Gastrocnemius medialis (tissue), 4 donors: ENCODE results near the gene SV2B. TPM values are rescaled to one million over a fixed set of nuclear protein-coding genes. Genes with fewer than 3 reads are reported as not detected.

Experiments
- ATAC-seq, 2 donors: fragments of 150-250 bp; one replicate each; pipeline ENCODE4 v1.9.1; 2016
- DNase-seq, 2 donors: peaks; one replicate each; pipeline ENCODE4 v3.0.0-alpha.2; 2019
- H3K27ac ChIP-seq, 4 donors: fragments of 200-600 bp; sonication (generic); 1 replicate in 1 of 4; 2 replicates in 3 of 4; pipeline ENCODE4 v1.5.1; 2016 to 2018; ENCODE audit warnings: mild to moderate bottlenecking in 2 of 4, moderate library complexity in 1 of 4
- H3K27me3 ChIP-seq, 3 donors: fragments of 200-600 bp; sonication (generic) in 2 of 3; 1 replicate in 1 of 3; 2 replicates in 2 of 3; pipeline versions ENCODE4 v1.5.1 to v1.6.0; 2016 to 2019; ENCODE audit warnings: mild to moderate bottlenecking in 1 of 3, moderate library complexity in 1 of 3
- H3K36me3 ChIP-seq, 2 donors: fragments of 200-600 bp; sonication (generic) in 1 of 2; one replicate each; pipeline ENCODE4 v1.5.1; 2017 to 2018
- H3K4me1 ChIP-seq, 2 donors: fragments of 200-600 bp; sonication (generic) in 1 of 2; one replicate each; pipeline ENCODE4 v1.5.1; 2016 to 2017; ENCODE audit warnings: mild to moderate bottlenecking in 2 of 2
- H3K4me3 ChIP-seq, 4 donors: fragments of 200-600 bp; sonication (generic) in 3 of 4; 1 replicate in 1 of 4; 2 replicates in 3 of 4; pipeline ENCODE4 v1.5.1; 2016 to 2019; ENCODE audit warnings: mild to moderate bottlenecking in 2 of 4
- H3K9me3 ChIP-seq, 3 donors: fragments of 200-600 bp; sonication (generic) in 2 of 3; 1 replicate in 1 of 3; 2 replicates in 2 of 3; pipeline ENCODE4 v1.5.1; 2016 to 2019
- CTCF ChIP-seq, 5 experiments: fragments of 450-650 bp in 3 of 5; fragments of 200-600 bp in 2 of 5; sonication (generic) in 2 of 5; IDR thresholded peaks in 4 of 5; conservative IDR thresholded peaks in 1 of 5; 1 replicate in 4 of 5; 2 replicates in 1 of 5; pipeline ENCODE4 v1.5.1; 2016 to 2019; ENCODE audit warnings: antibody characterized with exemption in 5 of 5, mild to moderate bottlenecking in 3 of 5, moderate library complexity in 3 of 5
- POLR2A ChIP-seq, 2 donors: fragments of 450-650 bp; IDR thresholded peaks; one replicate each; pipeline ENCODE4 v1.6.1; 2017; ENCODE audit warnings: antibody characterized with exemption in 2 of 2, mild to moderate bottlenecking in 2 of 2, moderate library complexity in 2 of 2
- in situ Hi-C, 4 donors: fragments of 200-750 bp; cut with MboI; loops; one replicate each; pipeline versions ENCODE4 v1.15.0 to v1.8.0; 2017; ENCODE audit warnings: low sequenced_read_pairs in 4 of 4
- intact Hi-C: fragments of 100-400 bp; cut with DNase I; formaldehyde crosslinking; loops from one replicate; pipeline ENCODE4 v1.15.1; 2023; ENCODE audit warnings: low total_unique reads
- total RNA-seq, 4 donors: library from RNA; depleted of rRNA; stranded (reverse); fragments of >200 nt; gene quantifications; one replicate each; pipeline versions ENCODE4 v1.1.0 to v1.2.3, GENCODE V29; 2016

The SV2B gene
- total RNA-seq, 4 donors from 2014 or later, result 0.36 to 0.89 (median 0.67) TPM

- in situ Hi-C loops, result no loop called here
- no peak for ATAC-seq
- intact Hi-C loops, result no loop called here
- H3K27me3 ChIP-seq, result no peaks in the 10 kb centered on the region
- no peaks in the 10 kb centered on the region for H3K9me3 ChIP-seq
- no peaks in the 10 kb centered on the region for H3K4me1 ChIP-seq
- no peak for DNase-seq
- no peaks in the 10 kb centered on the region for H3K36me3 ChIP-seq
- TF ChIP-seq CTCF (IDR thresholded peaks at IDR 0.05 in 4 of 5, conservative IDR thresholded peaks at IDR 0.05 in 1 of 5) (no peak), POLR2A (IDR thresholded peaks at IDR 0.05) (no peak)
- H3K27ac ChIP-seq, result no peak overlapping the region
- H3K4me3 ChIP-seq, result no peak overlapping the region
These were observed 35.4 kb downstream of the SV2B start for GRCh38 chr15:91135201-91136130.

GRCh38 chr15:91136386-91136923, 36.4 kb downstream of the SV2B start:
- Histone ChIP-seq H3K4me3 (no peak overlapping the region), H3K36me3 (no peaks in the 10 kb centered on the region), H3K4me1 (no peaks in the 10 kb centered on the region), H3K27me3 (no peaks in the 10 kb centered on the region), H3K27ac (no peak overlapping the region), H3K9me3 (no peaks in the 10 kb centered on the region)
- in situ Hi-C loops, result no loop called here
- DNase-seq, result no peak
- TF ChIP-seq CTCF (IDR thresholded peaks at IDR 0.05 in 4 of 5, conservative IDR thresholded peaks at IDR 0.05 in 1 of 5) (no peak), POLR2A (IDR thresholded peaks at IDR 0.05) (no peak)
- intact Hi-C loops, result no loop called here
- no peak for ATAC-seq

GRCh38 chr15:91140601-91141000, 40.5 kb downstream of the SV2B start:
- H3K27me3 ChIP-seq, result no peaks in the 10 kb centered on the region
- intact Hi-C loops, result no loop called here

GRCh38 chr15:91141097-91141496, 41.0 kb downstream of the SV2B start:
- Histone ChIP-seq H3K27me3 (no peaks in the 10 kb centered on the region), H3K36me3 (no peaks in the 10 kb centered on the region), H3K9me3 (no peaks in the 10 kb centered on the region), H3K27ac (no peak overlapping the region), H3K4me1 (no peaks in the 10 kb centered on the region), H3K4me3 (no peak overlapping the region)
- ATAC-seq (no peak), DNase-seq (no peak)
- in situ Hi-C loops (no loop called here), intact Hi-C loops (no loop called here)
- TF ChIP-seq CTCF (IDR thresholded peaks at IDR 0.05 in 4 of 5, conservative IDR thresholded peaks at IDR 0.05 in 1 of 5) (no peak), POLR2A (IDR thresholded peaks at IDR 0.05) (no peak)

More at GRCh38 chr15:91140601-91141000, 40.5 kb downstream of the SV2B start:
- no peak for TF ChIP-seq CTCF (IDR thresholded peaks at IDR 0.05 in 4 of 5, conservative IDR thresholded peaks at IDR 0.05 in 1 of 5)
- TF ChIP-seq POLR2A (IDR thresholded peaks at IDR 0.05), result no peak
- DNase-seq (no peak), ATAC-seq (no peak)
- in situ Hi-C loops, result no loop called here
- Histone ChIP-seq H3K36me3 (no peaks in the 10 kb centered on the region), H3K4me3 (no peak overlapping the region), H3K9me3 (no peaks in the 10 kb centered on the region), H3K27ac (no peak overlapping the region), H3K4me1 (no peaks in the 10 kb centered on the region)
